Measurements from ENCODE around the gene CBS.
"Not testable (repeated sequence)": the region's sequence is repeated elsewhere in the genome, so short reads cannot be mapped to it uniquely, and the experiment has no call there.

Gene CBS

DNA sequence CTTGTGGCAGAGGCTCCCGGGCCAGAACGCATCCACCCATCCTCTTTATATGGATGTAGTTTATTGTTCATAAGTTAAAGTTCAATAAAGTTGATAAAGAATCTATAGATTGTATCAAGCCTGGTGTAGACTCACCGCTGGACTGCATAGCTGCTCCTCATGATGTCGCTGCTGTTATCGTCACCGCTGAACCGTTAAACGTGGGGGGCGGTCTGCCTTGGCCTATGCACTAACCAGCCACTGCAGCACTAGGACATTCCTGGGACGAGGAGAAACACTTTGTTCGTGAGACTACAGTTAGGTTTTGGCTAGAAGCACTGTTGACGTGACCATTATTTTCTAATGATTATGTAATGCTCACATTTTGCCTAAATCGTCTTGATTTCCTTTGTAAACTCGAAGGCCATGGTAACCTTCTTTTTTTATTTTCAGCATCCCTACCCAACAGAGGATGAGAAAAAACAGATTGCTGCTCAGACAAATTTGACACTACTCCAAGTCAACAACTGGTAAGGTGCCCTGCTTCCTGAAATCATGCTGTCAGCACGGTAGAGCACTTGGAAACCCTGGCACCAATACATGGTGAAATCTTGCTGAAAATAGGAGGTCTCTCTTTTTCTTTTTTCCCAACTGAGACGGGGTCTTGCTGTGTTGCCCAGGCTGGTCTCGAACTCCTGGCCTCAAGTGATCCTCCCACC lies 51.0 kb downstream of the CBS start:
- no peak for DNase-seq

DNA sequence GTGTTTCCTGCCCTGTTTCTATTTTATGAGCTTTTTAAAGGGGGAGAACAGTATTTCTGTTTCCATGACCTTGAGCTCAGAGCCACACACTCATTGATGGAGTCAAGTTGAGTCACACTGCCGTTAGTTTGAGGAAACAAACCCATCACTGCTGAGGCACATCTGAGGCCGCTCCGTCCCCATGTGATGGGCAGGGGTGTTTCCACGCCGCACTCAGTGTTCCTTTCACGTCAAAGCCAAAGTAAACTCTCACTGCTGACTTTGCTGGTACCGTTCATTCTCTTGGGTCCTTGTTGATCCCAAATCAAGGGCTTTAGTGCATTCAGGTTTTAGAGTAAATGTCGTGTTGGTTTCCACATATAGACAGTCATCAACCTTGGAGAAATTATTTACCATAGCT lies 52.5 kb downstream of the CBS start:
- DNase-seq, result no peak

DNA sequence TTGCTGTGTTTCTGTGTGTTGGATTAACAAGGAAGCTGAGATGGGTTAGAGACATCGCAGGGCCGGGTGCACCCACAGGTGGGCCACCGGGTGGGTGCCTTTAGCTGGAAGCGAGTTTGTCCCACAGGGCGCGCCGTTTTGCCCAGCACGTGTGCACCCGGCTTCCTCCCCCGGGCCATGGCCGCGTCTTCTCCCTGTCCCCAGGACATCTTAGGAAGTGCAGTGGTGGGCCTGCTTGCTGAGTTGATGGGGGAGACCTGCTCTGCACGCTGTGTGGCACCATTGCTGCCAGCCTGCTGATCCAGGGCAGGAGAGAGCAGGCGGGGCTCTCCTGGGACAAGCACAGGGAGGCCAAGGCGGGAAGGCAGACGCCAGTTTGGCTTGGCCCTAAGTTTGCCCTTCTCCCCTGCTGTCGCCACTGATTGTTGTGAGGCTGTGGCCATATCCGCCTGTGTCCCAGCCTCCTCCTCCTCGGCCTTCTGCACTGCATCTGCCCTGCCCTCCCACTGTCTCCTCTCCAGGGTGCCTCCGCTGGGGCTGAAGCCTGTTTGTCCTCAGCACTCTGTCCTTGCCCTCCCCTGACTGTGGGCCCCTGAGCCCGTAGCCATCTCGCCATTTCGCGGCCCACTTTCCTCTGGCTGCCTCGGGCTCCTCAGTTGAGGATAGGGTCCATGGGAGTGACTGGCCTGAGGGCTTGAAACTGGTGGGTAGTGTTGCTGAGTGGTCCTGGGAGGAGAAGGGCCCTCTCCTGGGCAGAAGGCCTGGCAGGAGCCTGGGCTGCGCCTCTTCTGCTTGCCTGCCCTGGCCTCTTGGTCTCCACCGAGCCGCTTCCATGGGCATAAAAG lies 53.7 kb downstream of the CBS start:
- DNase-seq, result no peak

DNA sequence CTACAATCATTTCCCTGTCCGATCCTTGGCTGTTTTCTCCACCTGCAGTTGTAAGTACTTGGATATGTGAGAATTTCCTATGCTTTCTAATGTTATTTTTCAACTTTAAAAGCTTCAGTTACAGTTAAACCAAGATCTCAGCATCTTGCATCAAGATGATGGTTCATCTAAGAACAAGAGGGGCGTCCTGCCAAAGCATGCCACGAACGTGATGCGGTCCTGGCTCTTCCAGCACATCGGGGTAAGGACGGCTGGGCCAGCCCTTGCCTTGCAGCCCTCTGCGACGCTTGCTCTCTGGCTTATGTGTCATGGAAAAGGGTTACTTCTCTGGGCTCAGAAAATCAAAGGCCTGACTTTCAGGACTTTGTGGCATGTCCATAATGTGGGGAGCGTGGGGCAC lies 54.4 kb downstream of the CBS start:
- no peak for DNase-seq

DNA sequence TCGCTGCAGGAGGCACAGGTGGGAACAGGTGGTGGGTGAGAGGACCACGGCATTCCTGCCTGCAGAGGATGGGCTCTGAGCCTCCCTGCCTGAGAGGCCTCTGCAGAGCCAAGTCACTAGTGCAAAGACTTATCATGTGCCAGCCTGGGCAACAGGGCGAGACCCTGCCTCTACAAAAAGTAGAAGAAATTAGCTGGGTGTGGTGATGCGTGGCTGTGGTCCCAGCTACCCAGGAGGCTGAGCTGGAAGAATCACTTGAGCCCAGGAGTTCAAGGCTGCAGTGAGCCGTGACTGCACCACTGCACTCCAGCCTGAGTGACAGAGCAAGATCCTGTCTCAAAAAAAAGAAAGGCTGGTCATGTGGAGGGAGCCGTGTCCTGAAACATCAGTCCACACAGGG lies 54.9 kb downstream of the CBS start:
- DNase-seq, result no peak

DNA sequence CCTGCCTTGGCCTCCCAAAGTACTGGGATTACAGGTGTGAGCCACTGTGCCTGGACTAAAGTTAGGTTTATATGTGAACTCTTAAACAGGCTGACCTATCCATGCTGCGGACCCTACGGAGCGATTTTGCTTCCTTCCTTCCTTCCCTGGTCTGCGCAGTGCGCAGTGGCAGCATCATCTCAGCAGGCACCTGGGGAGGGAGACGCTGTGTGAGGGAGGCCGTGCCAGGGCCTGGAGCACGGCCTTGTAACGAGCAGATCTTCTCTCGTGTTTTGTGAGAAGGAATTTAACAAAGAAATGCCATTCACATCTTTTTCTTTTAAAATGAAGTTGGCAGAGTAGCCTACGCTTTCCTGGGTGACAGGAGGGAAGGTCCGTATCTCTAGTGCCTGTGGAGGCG lies 55.5 kb downstream of the CBS start:
- no peak for DNase-seq

DNA sequence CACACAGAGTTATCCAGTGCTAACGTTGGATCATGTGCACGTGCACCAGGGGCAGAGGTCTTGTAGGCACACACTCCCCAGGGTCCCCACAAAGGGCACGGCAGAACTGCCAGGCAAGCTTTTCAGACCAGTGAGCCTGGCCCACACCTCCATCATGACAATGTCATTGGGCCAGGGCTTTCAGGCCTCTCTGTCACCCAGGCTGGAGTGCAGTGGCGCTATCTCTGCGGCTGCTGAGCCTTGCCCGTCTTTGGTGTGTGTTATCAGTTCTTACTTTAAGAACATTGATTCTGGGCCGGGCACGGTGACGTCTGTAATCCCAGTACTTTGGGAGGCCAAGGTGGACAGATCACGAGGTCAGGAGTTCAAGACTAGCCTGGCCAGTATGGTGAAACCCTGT lies 57.1 kb downstream of the CBS start:
- DNase-seq, result no peak

DNA sequence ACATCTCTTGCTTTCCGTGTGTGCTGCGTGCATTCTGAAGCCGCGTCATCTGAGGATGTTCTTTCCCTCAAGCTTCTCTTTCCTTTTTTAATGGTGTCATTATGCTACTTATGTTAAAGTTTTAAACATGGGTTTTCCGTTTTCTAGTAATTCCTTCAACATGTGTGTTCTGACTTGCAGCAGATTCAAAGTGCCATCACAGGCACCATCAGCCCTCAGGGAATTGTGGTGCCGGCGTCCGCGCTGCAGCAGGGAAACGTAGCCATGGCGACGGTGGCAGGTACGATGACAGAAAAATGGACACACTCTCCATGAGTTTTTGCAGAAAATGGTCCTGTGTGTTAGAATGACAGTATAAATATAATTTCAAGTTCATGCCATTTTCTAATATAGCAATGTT lies 58.9 kb downstream of the CBS start:
- DNase-seq, result no peak

DNA sequence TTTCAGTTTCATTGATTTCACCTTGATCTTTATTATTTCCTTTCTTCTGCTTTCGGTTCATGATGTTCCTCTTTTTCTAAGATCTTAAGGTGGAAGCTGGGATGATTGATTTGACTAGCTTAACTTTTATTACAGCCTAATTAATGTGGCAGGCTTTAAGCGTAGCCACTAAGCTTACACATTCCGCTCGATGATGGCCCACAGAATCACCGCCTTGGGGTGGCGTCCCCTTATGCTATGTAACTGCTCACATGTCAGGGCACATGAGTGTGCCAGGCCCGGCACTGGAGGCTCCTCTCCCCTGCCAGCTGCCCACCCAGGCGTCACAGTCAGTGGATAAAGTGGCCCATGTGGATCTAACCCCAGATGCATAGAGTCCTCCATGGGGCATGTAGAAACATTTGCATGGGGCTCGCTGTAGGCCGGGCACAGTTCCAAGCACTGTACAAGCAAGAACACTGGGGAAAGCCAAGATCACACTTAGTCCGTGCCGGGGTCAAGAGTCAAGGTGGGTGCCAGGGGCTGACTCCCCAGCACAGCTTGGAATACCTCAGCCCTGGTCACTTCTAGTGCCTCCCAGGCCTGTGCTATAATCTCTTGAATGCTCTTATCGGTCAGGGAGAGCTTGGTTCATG lies 59.6 kb downstream of the CBS start:
- DNase-seq, result no peak

DNA sequence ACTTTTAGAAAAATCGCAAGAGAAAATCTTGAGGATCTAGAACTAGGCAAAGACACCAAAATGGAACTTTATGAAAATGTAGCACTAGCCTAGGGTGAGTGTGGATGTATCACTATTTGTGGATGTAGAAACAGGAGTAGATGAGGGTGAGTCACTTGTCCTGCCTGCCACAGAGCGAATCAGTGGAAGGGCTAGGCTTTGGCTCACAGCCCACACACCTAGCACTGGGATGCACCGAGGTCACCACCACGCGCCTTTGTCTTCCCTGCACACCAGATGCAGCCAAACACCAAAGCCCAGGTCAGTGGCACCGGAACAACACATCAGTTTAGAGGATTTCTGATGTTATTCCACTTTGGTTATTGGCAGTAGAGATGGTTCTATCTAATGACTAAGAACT lies 63.0 kb downstream of the CBS start:
- no peak for DNase-seq

DNA sequence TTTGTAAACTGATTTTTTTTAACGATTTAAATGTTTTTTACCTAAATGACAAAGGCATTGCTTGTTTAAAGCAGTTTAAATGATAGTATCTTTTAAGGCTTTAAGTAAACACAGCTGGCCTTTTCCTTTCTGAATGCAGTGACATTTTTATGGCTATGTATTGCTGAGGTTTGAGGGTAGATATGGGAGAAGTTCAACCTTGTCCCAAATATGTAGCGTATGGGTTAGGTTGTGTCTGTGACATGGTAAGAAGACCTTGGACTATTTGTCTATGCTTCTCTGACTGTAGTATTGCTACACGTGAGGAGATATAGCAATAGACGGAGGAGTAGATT lies 68.8 kb downstream of the CBS start:
- no peak for DNase-seq

DNA sequence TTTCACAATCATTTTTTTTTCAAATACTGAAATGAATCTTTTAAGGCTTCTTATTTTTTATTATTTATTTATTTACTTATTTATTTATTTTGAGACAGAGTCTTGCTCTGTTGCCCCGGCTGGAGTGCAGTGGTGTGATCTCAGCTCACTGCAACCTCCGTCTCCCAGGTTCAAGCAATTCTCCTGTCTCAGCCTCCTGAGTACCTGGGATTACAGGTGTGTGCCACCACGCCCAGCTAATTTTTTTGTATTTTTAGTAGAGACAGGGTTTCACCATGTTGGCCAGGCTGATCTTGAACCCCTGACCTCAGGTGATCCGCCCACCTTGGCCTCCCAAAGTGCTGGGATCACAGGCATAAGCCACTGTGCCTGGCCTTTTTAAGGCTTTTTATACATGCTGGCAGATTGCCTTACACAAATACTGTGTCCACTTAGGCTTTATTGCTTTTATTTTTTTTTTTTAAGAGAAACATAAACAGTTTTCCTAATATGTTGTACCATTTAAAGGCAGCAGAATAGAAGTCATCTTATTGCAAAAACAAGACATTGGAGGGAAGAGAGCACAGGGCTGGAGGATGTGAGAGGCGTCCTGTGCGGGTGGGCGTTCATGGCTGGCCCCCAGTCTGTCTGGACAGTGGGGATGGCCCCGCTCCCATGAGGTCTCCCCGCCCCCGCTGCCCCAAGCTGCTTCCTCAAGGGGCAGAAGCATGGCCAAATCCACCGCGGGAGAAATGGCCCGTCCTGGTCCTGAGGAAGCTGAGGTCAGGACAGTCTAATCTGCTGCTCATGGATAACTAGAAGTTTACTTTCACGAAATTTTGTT lies 69.4 kb downstream of the CBS start:
- not testable (repeated sequence) for DNase-seq

DNA sequence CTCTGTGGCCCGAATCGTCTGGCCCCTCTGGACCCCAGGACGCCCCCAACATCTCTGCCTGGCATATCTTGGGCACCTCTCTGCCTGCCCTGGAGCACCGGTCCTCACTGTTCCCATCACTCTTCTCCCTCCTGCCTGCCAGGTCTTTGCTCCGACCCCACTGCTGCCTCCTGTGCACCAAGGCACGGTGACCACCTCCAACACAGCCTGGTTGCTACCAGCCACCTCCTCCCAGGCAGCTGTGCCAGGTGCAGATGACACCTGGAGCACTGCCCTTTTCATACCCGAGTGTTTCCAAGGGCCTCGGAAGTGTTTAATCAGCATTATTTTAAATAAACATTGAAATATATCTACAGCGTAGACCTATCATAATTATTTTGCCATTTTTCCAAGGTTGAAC lies 70.0 kb downstream of the CBS start:
- DNase-seq, result no peak

DNA sequence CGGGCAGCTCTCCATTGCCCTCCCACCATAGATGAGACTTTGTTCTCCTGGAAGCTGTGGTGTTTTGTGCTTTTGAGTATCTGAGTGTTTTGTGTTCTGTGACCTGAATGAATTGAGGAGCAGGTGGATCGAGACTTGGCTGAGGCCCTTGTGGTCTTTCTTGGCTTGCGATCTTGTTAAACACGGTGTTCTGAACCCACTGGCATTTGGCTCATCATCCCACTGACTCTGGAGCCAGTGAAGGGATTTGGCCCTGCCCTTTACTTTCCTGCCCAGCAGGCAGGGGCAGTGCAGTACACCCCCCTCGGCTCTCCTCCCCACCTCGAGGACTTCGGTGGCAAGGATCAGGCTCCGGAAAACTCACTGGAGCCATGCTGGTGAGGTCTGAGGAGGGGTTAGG lies 70.7 kb downstream of the CBS start:
- DNase-seq, result no peak
